ENCODE results near the gene COL20A1.

The COL20A1 gene

GRCh38 chr20:63289311-63290135, 3.5 kb upstream of the COL20A1 start:
- no peak for DNase-seq (ENCODE audit: insufficient read length, low spot score)
- FAIRE-seq: no peak

- DNase-seq (ENCODE audit: insufficient read length, low spot score) (no peak), FAIRE-seq (no peak)
Observed at GRCh38 chr20:63290136-63290676, 2.8 kb upstream of the COL20A1 start.

GRCh38 chr20:63290677-63291472, 2.1 kb upstream of the COL20A1 start:
- DNase-seq (ENCODE audit: insufficient read length, low spot score) (peak; percentile 92), FAIRE-seq (no peak)

- no peak for FAIRE-seq
- no peak for DNase-seq (ENCODE audit: insufficient read length, low spot score)
Observed at GRCh38 chr20:63291811-63292210, 1.2 kb upstream of the COL20A1 start.

GRCh38 chr20:63292292-63292701, 689 bp upstream of the COL20A1 start:
- DNase-seq (ENCODE audit: insufficient read length, low spot score): no peak
- no peak for FAIRE-seq

- no peak for FAIRE-seq
- no peak for DNase-seq (ENCODE audit: insufficient read length, low spot score)
Observed at GRCh38 chr20:63293456-63293855, 470 bp downstream of the COL20A1 start.

GRCh38 chr20:63293871-63294535, 1.0 kb downstream of the COL20A1 start:
- FAIRE-seq (no peak), DNase-seq (ENCODE audit: insufficient read length, low spot score) (no peak)

GRCh38 chr20:63294536-63294900, 1.5 kb downstream of the COL20A1 start:
- DNase-seq (ENCODE audit: insufficient read length, low spot score): no peak
- no peak for FAIRE-seq

- FAIRE-seq (no peak), DNase-seq (ENCODE audit: insufficient read length, low spot score) (no peak)
Observed at GRCh38 chr20:63295018-63295417, 2.0 kb downstream of the COL20A1 start.

GRCh38 chr20:63295422-63295821, 2.4 kb downstream of the COL20A1 start:
- FAIRE-seq (no peak), DNase-seq (ENCODE audit: insufficient read length, low spot score) (no peak)

GRCh38 chr20:63295846-63296245, 2.9 kb downstream of the COL20A1 start:
- no peak for FAIRE-seq

GRCh38 chr20:63296531-63297299, 3.7 kb downstream of the COL20A1 start:
- no peak for DNase-seq (ENCODE audit: insufficient read length, low spot score)
- FAIRE-seq: no peak

More at GRCh38 chr20:63295846-63296245, 2.9 kb downstream of the COL20A1 start:
- DNase-seq (ENCODE audit: insufficient read length, low spot score): no peak

GRCh38 chr20:63297371-63297781, 4.4 kb downstream of the COL20A1 start:
- DNase-seq (ENCODE audit: insufficient read length, low spot score) (no peak), FAIRE-seq (no peak)

GRCh38 chr20:63297796-63298572, 5.0 kb downstream of the COL20A1 start:
- FAIRE-seq: no peak

GRCh38 chr20:63298731-63299312, 5.8 kb downstream of the COL20A1 start:
- no peak for DNase-seq (ENCODE audit: insufficient read length, low spot score)
- FAIRE-seq: no peak

More at GRCh38 chr20:63297796-63298572, 5.0 kb downstream of the COL20A1 start:
- DNase-seq (ENCODE audit: insufficient read length, low spot score): no peak

GRCh38 chr20:63301671-63302070, 8.7 kb downstream of the COL20A1 start:
- no peak for FAIRE-seq
- DNase-seq (ENCODE audit: insufficient read length, low spot score): no peak

GRCh38 chr20:63303095-63303666, 10.2 kb downstream of the COL20A1 start:
- DNase-seq (ENCODE audit: insufficient read length, low spot score) (no peak), FAIRE-seq (no peak)

GRCh38 chr20:63305393-63305792, 12.4 kb downstream of the COL20A1 start:
- no peak for FAIRE-seq
- DNase-seq (ENCODE audit: insufficient read length, low spot score): no peak
